Testis (tissue), 3 donors: ENCODE measurements around the gene TESMIN. TPM values are rescaled to one million over a fixed set of nuclear protein-coding genes. Genes with fewer than 3 reads are reported as not detected.

Experiments used
- DNase-seq: peaks from one replicate; pipeline ENCODE4 v3.0.0-alpha.2; 2019
- H3K27ac ChIP-seq, 2 donors: fragments of 200-600 bp; sonication (generic); one replicate each; pipeline ENCODE4 v1.5.1; 2019
- H3K27me3 ChIP-seq: fragments of 200-600 bp; sonication (generic); one replicate; pipeline ENCODE4 v1.5.1; 2019
- H3K36me3 ChIP-seq: fragments of 200-600 bp; sonication (generic); one replicate; pipeline ENCODE4 v1.5.1; 2017; ENCODE audit warnings: low read depth; ENCODE audit errors: missing control alignments
- H3K4me1 ChIP-seq: fragments of 200-600 bp; sonication (generic); one replicate; pipeline ENCODE4 v1.5.1; 2019
- H3K4me3 ChIP-seq, 2 donors: fragments of 200-600 bp; sonication (generic); one replicate each; pipeline ENCODE4 v1.5.1; 2017 to 2019
- H3K9me3 ChIP-seq: fragments of 200-600 bp; sonication (generic); one replicate; pipeline ENCODE4 v1.5.1; 2017
- CTCF ChIP-seq, 3 experiments: fragments of 450-650 bp in 2 of 3; fragments of 200-600 bp in 1 of 3; sonication (generic) in 1 of 3; IDR thresholded peaks; one replicate each; pipeline ENCODE4 v1.5.1; 2016 to 2019; ENCODE audit warnings: antibody characterized with exemption in 3 of 3, mild to moderate bottlenecking in 2 of 3, moderate library complexity in 1 of 3
- POLR2A ChIP-seq: fragments of 450-650 bp; IDR thresholded peaks from one replicate; pipeline ENCODE4 v1.6.1; 2017; ENCODE audit warnings: antibody characterized with exemption, mild to moderate bottlenecking, moderate library complexity
- WGBS, 2 donors: methylation state at CpG; one replicate each; pipeline ENCODE4 v1.1.5; 2018; 5-methylcytosine and 5-hydroxymethylcytosine counted together
- intact Hi-C: fragments of 100-400 bp; cut with DNase I; formaldehyde crosslinking; loops from one replicate; pipeline ENCODE4 v1.15.1; 2023; ENCODE audit warnings: low total_unique reads
- polyA plus RNA-seq: library from polyadenylated mRNA; stranded (reverse); fragments of 350-450 nt; fragmentation: Illumina TruSeq; extraction: RNeasy Lipid Tissue Mini Kit (QIAGEN cat#74804); gene quantifications from one replicate; pipeline ENCODE4 v1.2.3, GENCODE V29; 2014; ENCODE audit warnings: low read depth, low replicate concordance; ENCODE audit not compliant: insufficient read depth
- total RNA-seq, 2 donors: library from RNA; depleted of rRNA; stranded (reverse); fragments of >200 nt; gene quantifications; one replicate each; pipeline ENCODE4 v1.2.3, GENCODE V29; 2016

The TESMIN gene
- total and polyA plus RNA-seq, 3 donors from 2014 or later = 60.4 to 127 (median 72.2) TPM

GRCh38 chr11:68664141-68664540 lies 87.2 kb downstream of the TESMIN start:
- H3K27me3 ChIP-seq = no peaks in the 10 kb centered on the region
- peaks cover 7% of the 10 kb centered on the region for H3K4me1 ChIP-seq
- TF ChIP-seq POLR2A (no peak), CTCF (IDR thresholded peaks at IDR 0.05) (no peak)
- 87 to 95% methylated on average over 9 of the region's 9 CpGs for WGBS, 2 donors
- no peaks in the 10 kb centered on the region for H3K9me3 ChIP-seq
- no peaks in the 10 kb centered on the region for H3K36me3 ChIP-seq
- DNase-seq = no peak
- H3K27ac ChIP-seq = no peak overlapping the region
- intact Hi-C loops = no loop called here
- no peak overlapping the region for H3K4me3 ChIP-seq

GRCh38 chr11:68663482-68664010 lies 87.8 kb downstream of the TESMIN start:
- WGBS, 2 donors = 88 to 91% methylated on average over 16 to 18 of the region's 18 CpGs
- peaks cover 11% of the 10 kb centered on the region for H3K4me1 ChIP-seq
- no peaks in the 10 kb centered on the region for H3K36me3 ChIP-seq
- no peak overlapping the region for H3K27ac ChIP-seq
- no peaks in the 10 kb centered on the region for H3K27me3 ChIP-seq
- intact Hi-C loops = no loop called here
- TF ChIP-seq CTCF (IDR thresholded peaks at IDR 0.05) (no peak), POLR2A (no peak)
- DNase-seq = no peak
- H3K9me3 ChIP-seq = no peaks in the 10 kb centered on the region
- H3K4me3 ChIP-seq = no peak overlapping the region

- Histone ChIP-seq H3K4me1 (peaks cover 11% of the 10 kb centered on the region), H3K27ac (no peak overlapping the region), H3K36me3 (no peaks in the 10 kb centered on the region), H3K27me3 (no peaks in the 10 kb centered on the region), H3K4me3 (no peak overlapping the region), H3K9me3 (no peaks in the 10 kb centered on the region)
- TF ChIP-seq POLR2A = no peak
- TF ChIP-seq CTCF (IDR thresholded peaks at IDR 0.05) = no peak
- DNase-seq = no peak
- WGBS, 2 donors = 81 to 86% methylated on average over 15 to 18 of the region's 18 CpGs
- intact Hi-C loops = no loop called here
Measured at GRCh38 chr11:68661697-68662603, 89.4 kb downstream of the TESMIN start.

GRCh38 chr11:68661014-68661413 lies 90.3 kb downstream of the TESMIN start:
- H3K27ac ChIP-seq = no peak overlapping the region
- no peaks in the 10 kb centered on the region for H3K27me3 ChIP-seq
- 81 to 94% methylated on average over 15 of the region's 15 CpGs for WGBS, 2 donors
- TF ChIP-seq CTCF (IDR thresholded peaks at IDR 0.05) (no peak), POLR2A (no peak)
- no peaks in the 10 kb centered on the region for H3K9me3 ChIP-seq
- intact Hi-C loops = no loop called here
- no peak for DNase-seq
- no peaks in the 10 kb centered on the region for H3K36me3 ChIP-seq
- no peak overlapping the region for H3K4me3 ChIP-seq
- peaks cover 11% of the 10 kb centered on the region for H3K4me1 ChIP-seq
